ENCODE data around the gene SLX4IP.
"Not testable (repeated sequence)": the region's sequence is repeated elsewhere in the genome, so short reads cannot be mapped to it uniquely, and the experiment has no call there.

The SLX4IP gene

GRCh38 chr20:10576411-10577090 is 141.4 kb downstream of the SLX4IP start:
- DNase-seq (ENCODE audit: low read depth), result no peak

- no peak for DNase-seq (ENCODE audit: low read depth)
Observed at GRCh38 chr20:10577648-10578047, 142.5 kb downstream of the SLX4IP start.

DNA sequence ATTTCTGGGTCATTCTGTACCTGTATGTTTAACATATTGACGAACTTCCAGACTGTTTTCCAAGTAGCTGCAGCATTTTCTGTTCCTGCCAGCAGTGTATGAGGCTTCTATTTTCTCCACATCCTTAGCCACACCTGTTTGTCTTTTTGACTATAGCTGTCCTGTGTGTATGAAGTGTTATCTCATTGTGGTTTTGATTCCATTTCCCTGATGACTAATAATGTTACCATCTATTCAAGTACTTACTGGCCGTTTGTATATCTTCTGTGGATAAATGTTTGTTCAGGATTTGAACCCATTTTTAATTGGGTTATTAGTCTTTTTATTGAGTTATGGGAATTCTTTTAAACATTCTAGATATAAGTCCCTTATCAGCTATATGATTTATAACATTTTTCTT is 143.5 kb downstream of the SLX4IP start:
- DNase-seq (ENCODE audit: low read depth), result no peak

DNA sequence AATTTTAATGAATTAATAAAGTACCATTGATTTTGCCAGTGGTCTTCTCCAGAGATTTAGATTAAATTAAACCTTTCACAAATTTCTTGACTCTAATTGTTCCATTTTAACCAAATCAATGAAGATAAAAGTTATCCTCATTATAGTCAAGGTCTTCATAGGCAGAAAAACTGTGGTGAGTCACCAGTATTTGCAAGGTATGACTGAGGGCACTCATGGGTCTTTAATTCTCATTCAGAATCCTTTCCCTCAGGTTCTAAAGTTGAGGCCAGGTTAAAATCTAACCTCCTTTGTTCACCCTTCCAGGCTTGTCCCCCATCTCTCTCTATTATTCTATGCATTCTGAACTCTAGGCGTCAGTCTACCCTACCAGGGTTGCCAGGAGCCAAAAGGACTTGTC is 144.8 kb downstream of the SLX4IP start:
- DNase-seq (ENCODE audit: low read depth), result no peak

GRCh38 chr20:10580700-10581099 is 145.6 kb downstream of the SLX4IP start:
- no peak for DNase-seq (ENCODE audit: low read depth)

GRCh38 chr20:10581823-10582222 is 146.7 kb downstream of the SLX4IP start:
- no peak for DNase-seq (ENCODE audit: low read depth)

DNA sequence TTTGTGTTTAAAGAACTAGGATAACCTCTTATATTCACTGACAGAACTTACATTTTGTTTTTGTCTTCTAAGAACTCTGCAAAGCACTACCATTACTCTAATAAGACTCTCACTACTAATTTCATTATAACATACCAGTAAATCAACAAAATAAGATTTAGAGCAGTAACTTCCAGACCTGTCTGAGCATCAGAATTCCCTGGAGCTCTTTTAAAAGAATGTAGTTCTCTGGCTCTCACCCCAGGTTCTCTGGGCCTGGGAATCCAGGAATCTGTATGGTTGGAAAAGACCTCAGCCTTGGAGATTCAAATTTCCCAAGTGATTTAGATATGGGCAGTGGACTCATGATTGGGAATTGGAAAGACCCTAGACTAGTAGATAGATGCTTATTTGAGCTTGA is 149.3 kb downstream of the SLX4IP start:
- DNase-seq (ENCODE audit: low read depth), result no peak

DNA sequence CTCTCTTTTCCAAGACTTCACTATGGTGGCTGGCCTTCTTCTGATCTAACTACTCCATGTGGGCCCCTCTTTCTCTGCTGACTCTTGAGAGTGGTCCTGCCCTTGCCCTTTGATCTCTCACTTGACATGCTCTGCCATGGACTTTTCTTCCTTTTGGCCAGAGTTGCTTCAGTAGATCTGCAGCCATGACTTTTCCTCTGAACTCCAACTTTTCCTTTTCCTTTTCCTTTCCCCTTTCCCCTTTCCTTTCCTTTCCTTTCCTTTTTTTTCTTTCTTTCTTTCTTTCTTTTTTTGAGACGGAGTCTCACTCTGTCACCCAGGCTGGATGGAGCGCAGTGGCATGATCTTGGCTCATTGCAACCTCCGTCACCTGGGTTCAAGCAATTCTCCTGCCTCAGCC is 150.2 kb downstream of the SLX4IP start:
- no peak for DNase-seq (ENCODE audit: low read depth)

DNA sequence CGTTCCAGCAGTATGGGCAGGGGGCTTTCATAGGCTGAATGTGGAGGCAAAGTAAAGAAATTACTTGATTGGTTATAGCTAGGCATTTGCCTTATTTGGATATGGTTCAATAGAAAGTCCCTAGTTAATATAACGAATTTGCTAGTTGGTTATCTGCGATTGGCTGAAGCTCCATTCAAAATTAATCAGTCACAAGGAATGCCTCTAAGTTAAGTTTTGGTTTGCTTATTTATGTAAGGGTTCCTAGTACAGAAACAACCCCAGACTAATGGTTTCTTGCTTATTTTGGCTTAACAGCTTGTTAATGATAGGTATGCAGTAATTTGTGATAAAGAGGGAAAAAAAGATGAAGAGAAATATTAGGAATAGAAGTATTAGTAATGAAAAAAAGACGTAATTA is 151.2 kb downstream of the SLX4IP start:
- no peak for DNase-seq (ENCODE audit: low read depth)

GRCh38 chr20:10590446-10590845 is 155.3 kb downstream of the SLX4IP start:
- not testable (repeated sequence) for DNase-seq (ENCODE audit: low read depth)

GRCh38 chr20:10590950-10591671 is 156.0 kb downstream of the SLX4IP start:
- DNase-seq (ENCODE audit: low read depth), result no peak

DNA sequence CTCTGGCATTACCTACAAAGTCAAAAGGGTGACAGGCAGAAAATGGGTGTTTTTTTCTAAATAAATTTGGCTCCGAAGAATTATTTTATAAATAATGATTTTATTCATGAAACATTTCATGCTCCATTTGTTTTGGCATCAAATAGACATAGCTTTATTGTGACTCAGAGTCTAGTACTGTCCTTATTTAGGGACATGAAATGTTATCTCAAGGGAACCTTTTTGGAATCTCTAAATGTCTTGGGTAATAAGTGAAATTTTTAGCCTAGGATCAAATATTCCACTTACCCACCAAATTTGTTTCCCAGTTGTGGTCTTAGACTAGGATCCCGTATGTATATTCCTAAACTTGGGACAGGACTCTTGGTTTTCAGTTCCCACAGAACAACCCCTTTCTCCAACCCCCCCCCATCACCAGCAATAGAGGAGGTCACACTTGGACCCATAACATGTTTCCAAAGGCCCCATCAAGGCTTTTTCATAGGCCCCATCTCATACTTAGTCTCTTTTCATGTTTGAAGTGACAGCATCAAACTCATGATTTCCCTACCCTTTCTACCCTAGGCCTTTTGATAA is 156.9 kb downstream of the SLX4IP start:
- DNase-seq (ENCODE audit: low read depth), result no peak

DNA sequence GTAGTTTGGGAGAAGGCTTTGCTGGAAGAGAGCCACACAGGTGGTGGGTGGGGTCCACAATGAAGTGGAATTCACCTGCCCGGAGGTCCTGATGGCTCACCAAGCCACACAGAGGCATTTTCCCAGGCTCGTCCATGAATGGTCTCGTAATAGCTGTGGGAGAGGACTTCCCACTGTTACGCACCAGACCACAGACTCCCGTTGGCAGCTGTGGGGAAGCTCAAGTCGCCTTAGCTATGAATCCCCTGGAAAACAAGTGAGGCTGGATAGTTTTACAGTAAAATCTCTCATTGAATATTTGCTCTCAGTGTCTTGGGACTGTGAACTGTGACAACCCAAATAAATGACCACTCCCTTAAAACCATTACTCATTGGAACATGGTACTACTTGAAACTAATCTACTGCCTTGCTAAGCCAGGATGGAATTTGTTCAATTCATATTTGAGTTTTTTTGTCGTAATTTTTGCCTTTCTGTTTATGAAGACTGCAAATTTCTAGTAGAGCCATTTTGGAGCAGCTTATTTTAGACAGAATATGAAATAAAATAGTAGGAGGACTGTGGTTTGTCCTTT is 159.3 kb downstream of the SLX4IP start:
- no peak for DNase-seq (ENCODE audit: low read depth)

GRCh38 chr20:10595266-10595665 is 160.2 kb downstream of the SLX4IP start:
- no peak for DNase-seq (ENCODE audit: low read depth)

- no peak for DNase-seq (ENCODE audit: low read depth)
Observed at GRCh38 chr20:10595985-10596384, 160.9 kb downstream of the SLX4IP start.

GRCh38 chr20:10596710-10597121 is 161.6 kb downstream of the SLX4IP start:
- DNase-seq (ENCODE audit: low read depth), result no peak

DNA sequence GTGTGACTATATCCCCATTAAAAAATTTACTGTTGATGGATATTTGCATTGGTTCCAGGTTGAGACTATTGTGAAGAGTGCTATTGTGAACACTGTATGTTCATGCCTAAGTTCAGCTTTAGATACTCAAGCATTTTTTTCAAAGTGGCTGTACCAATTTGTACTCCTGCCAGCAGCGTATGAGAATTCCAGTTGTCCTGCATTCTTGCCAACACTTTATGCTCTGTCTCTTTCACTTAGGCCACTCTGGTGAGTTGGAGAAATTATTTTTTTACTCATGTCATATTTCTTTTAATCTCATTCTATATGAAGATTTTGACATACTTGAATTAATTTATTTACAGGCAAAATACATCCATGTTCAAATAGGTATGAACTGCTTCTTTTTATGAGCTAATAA is 162.5 kb downstream of the SLX4IP start:
- no peak for DNase-seq (ENCODE audit: low read depth)

- no peak for DNase-seq (ENCODE audit: low read depth)
Observed at GRCh38 chr20:10602221-10602871, 167.2 kb downstream of the SLX4IP start.

DNA sequence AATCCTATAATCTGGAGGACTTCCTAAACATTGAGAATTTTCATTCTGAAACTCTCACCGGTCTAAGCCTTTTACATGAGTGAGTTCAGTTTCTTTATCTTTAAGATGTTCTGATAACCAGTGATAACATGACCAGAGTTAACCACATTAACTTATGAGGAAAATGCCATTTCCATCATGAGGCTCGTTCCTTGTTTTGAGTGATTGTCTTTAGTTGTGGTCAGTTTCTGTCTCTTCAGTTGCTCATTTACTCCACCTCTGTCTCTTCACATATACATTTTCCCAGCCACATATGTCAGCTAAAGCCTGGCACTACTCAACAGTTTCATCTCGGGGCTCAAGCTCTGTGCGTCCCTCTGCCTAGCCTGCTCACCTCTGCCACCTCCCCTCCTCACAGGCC is 168.3 kb downstream of the SLX4IP start:
- no peak for DNase-seq (ENCODE audit: low read depth)

GRCh38 chr20:10603971-10604864 is 169.1 kb downstream of the SLX4IP start:
- DNase-seq (ENCODE audit: low read depth), result no peak

- DNase-seq (ENCODE audit: low read depth), result no peak
Observed at GRCh38 chr20:10604865-10605440, 169.8 kb downstream of the SLX4IP start.
